Fibroblast of the conjunctiva (primary cell): ENCODE results near the gene MAG.
"Not testable (repeated sequence)": the region's sequence is repeated elsewhere in the genome, so short reads cannot be mapped to it uniquely, and the experiment has no call there.

ENCODE experiments used
- DNase-seq: peaks from one replicate; pipeline ENCODE4 v3.0.0-alpha.2; 2010; ENCODE audit warnings: low read depth

The MAG gene

GRCh38 chr19:35346193-35347052, 54.5 kb downstream of the MAG start:
- no peak for DNase-seq

GRCh38 chr19:35347171-35347929, 55.4 kb downstream of the MAG start, which contains the start of gene FFAR1:
FFAR1 (plus strand) TSS chr19:35347902; CDS start chr19:35351552, 3,650 bp downstream.
- DNase-seq = no peak

- DNase-seq = no peak
Measured at GRCh38 chr19:35347930-35348298, 56.0 kb downstream of the MAG start.

- DNase-seq = no peak
Measured at GRCh38 chr19:35348911-35349611, 57.1 kb downstream of the MAG start.

GRCh38 chr19:35349614-35350521, 57.9 kb downstream of the MAG start:
- DNase-seq = no peak

GRCh38 chr19:35350591-35350990, 58.6 kb downstream of the MAG start:
- no peak for DNase-seq

- DNase-seq = no peak
Measured at GRCh38 chr19:35351411-35352176, 59.6 kb downstream of the MAG start.

GRCh38 chr19:35352177-35352447, 60.2 kb downstream of the MAG start:
- DNase-seq = no peak

- DNase-seq = peak; percentile 57
Measured at GRCh38 chr19:35352448-35353304, 60.7 kb downstream of the MAG start.

- peak; percentile 47 for DNase-seq
Measured at GRCh38 chr19:35353635-35354034, 61.7 kb downstream of the MAG start.

- DNase-seq = no peak
Measured at GRCh38 chr19:35354898-35355297, 62.9 kb downstream of the MAG start.

- DNase-seq = no peak
Measured at GRCh38 chr19:35355791-35356460, 64.0 kb downstream of the MAG start.

- peak; percentile 18 for DNase-seq
Measured at GRCh38 chr19:35357867-35358573, 66.1 kb downstream of the MAG start, which contains the start of gene FFAR3. FFAR3 (plus strand) TSS chr19:35358460; CDS start chr19:35358891, 431 bp downstream.

GRCh38 chr19:35358834-35359233, 66.9 kb downstream of the MAG start:
- DNase-seq = not testable (repeated sequence)

- DNase-seq = not testable (repeated sequence)
Measured at GRCh38 chr19:35359395-35359794, 67.4 kb downstream of the MAG start.

- not testable (repeated sequence) for DNase-seq
Measured at GRCh38 chr19:35360081-35360480, 68.1 kb downstream of the MAG start.

- no peak for DNase-seq
Measured at GRCh38 chr19:35360880-35361420, 69.0 kb downstream of the MAG start.

- no peak for DNase-seq
Measured at GRCh38 chr19:35362261-35363000, 70.5 kb downstream of the MAG start.
